Measurements from ENCODE around the gene PLEKHG5. TPM values are rescaled to one million over a fixed set of nuclear protein-coding genes. Genes with fewer than 3 reads are reported as not detected.
A peak's percentile ranks its signal among the peaks of the same experiment; 100 is the strongest.

PLEKHG5 gene
- total and polyA plus RNA-seq, 2 donors (not counting 1 experiment from before 2014, with no cell fraction given), result 0.13 to 0.20 TPM

GRCh38 chr1:6497867-6498575 lies 6.6 kb upstream of the PLEKHG5 start:
- no peak overlapping the region for H3K27ac ChIP-seq (ENCODE audit: low read length in 2 of 2)
- Mint-ChIP-seq H3K27ac (no peak overlapping the region), H3K27me3 (peaks cover 34% of the 10 kb centered on the region), H3K9me3 (ENCODE audit: insufficient read depth) (no peaks in the 10 kb centered on the region), H3K4me3 (peak overlapping the region; percentile 80), H3K4me1 (peaks cover 13% of the 10 kb centered on the region)
- H3K9me3 ChIP-seq (ENCODE audit: control extremely low read depth in 1 of 3, control insufficient read depth in 2 of 3, insufficient read depth in 1 of 3, low read length in 2 of 3), result no peaks in the 10 kb centered on the region
- ChIA-PET CTCF (interaction anchor here (0.6 to 1.3 kb wide), 3 partner anchors 10 to 20 kb away, joined by 3 to 5 read pairs (median 4); no protein-coding TSS in a partner anchor), POLR2A (no interaction called here)
- TF ChIP-seq, protein P1, sequence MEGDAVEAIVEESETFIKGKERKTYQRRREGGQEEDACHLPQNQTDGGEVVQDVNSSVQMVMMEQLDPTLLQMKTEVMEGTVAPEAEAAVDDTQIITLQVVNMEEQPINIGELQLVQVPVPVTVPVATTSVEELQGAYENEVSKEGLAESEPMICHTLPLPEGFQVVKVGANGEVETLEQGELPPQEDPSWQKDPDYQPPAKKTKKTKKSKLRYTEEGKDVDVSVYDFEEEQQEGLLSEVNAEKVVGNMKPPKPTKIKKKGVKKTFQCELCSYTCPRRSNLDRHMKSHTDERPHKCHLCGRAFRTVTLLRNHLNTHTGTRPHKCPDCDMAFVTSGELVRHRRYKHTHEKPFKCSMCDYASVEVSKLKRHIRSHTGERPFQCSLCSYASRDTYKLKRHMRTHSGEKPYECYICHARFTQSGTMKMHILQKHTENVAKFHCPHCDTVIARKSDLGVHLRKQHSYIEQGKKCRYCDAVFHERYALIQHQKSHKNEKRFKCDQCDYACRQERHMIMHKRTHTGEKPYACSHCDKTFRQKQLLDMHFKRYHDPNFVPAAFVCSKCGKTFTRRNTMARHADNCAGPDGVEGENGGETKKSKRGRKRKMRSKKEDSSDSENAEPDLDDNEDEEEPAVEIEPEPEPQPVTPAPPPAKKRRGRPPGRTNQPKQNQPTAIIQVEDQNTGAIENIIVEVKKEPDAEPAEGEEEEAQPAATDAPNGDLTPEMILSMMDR (IDR thresholded peaks at IDR 0.05), result no peak
- no peak for TF ChIP-seq EZH2 (IDR thresholded peaks at IDR 0.05; ENCODE audit: borderline replicate concordance, insufficient read depth, low read depth, low read length, poor library complexity, severe bottlenecking)
- no peaks in the 10 kb centered on the region for H4K20me1 ChIP-seq (ENCODE audit: control insufficient read depth, insufficient read depth, low read length, poor library complexity, severe bottlenecking)
- peak overlapping the region; percentile 52 for H3K9ac ChIP-seq (ENCODE audit: low read length)
- H3K27me3 ChIP-seq (replicated peaks in 1 of 4; ENCODE audit: control extremely low read depth in 1 of 4, control insufficient read depth in 3 of 4, insufficient read depth in 4 of 4, low read length in 3 of 4), result peaks cover 0 to 46% (median 12%) of the 10 kb centered on the region in 4 experiments
- no peak for ATAC-seq (ENCODE audit: low read depth)
- no peaks in the 10 kb centered on the region for H3K79me2 ChIP-seq (ENCODE audit: control insufficient read depth, insufficient read depth, low read length)
- intact Hi-C loops (cut with micrococcal nuclease), result no loop called here
- peaks cover 13 to 17% of the 10 kb centered on the region in 2 donors for H3K4me1 ChIP-seq (ENCODE audit: control insufficient read depth in 2 of 2, insufficient read depth in 2 of 2, low read length in 2 of 2)
- no peaks in the 10 kb centered on the region for H3K36me3 ChIP-seq (replicated peaks in 1 of 2; ENCODE audit: control extremely low read depth in 1 of 2, control insufficient read depth in 1 of 2, extremely low read depth in 1 of 2, insufficient read depth in 2 of 2, low read length in 1 of 2)
- peak overlapping the region; percentile 58 for H2AFZ ChIP-seq (ENCODE audit: insufficient read depth, low read depth, low read length, poor library complexity, severe bottlenecking)
- H3K4me3 ChIP-seq (ENCODE audit: control extremely low read depth in 1 of 5, extremely low read depth in 1 of 5, insufficient read depth in 1 of 5, low read depth in 2 of 5, low read length in 4 of 5), result peak overlapping the region in 4 of 5 experiments; percentile 29 to 56 (median 48)
- 84% methylated on average over 9 of the region's 20 CpGs for WGBS (ENCODE audit: insufficient coverage)
- peak overlapping the region; percentile 89 for H3K4me2 ChIP-seq (replicated peaks; ENCODE audit: low read depth, low read length, poor library complexity, severe bottlenecking)
- DNase-seq, result no peak

- Histone ChIP-seq H3K9ac (ENCODE audit: low read length) (peak overlapping the region; percentile 52), H3K4me3 (ENCODE audit: control extremely low read depth in 1 of 5, extremely low read depth in 1 of 5, insufficient read depth in 1 of 5, low read depth in 2 of 5, low read length in 4 of 5) (peak overlapping the region in 4 of 5 experiments; percentile 29 to 56 (median 48)), H3K4me1 (ENCODE audit: control insufficient read depth in 2 of 2, insufficient read depth in 2 of 2, low read length in 2 of 2) (peaks cover 13 to 17% of the 10 kb centered on the region in 2 donors), H3K79me2 (ENCODE audit: control insufficient read depth, insufficient read depth, low read length) (no peaks in the 10 kb centered on the region), H2AFZ (ENCODE audit: insufficient read depth, low read depth, low read length, poor library complexity, severe bottlenecking) (peak overlapping the region; percentile 58), H3K4me2 (replicated peaks; ENCODE audit: low read depth, low read length, poor library complexity, severe bottlenecking) (peak overlapping the region; percentile 89), H3K27me3 (replicated peaks in 1 of 4; ENCODE audit: control extremely low read depth in 1 of 4, control insufficient read depth in 3 of 4, insufficient read depth in 4 of 4, low read length in 3 of 4) (peaks cover 0 to 45% (median 12%) of the 10 kb centered on the region in 4 experiments), H3K36me3 (replicated peaks in 1 of 2; ENCODE audit: control extremely low read depth in 1 of 2, control insufficient read depth in 1 of 2, extremely low read depth in 1 of 2, insufficient read depth in 2 of 2, low read length in 1 of 2) (no peaks in the 10 kb centered on the region), H4K20me1 (ENCODE audit: control insufficient read depth, insufficient read depth, low read length, poor library complexity, severe bottlenecking) (no peaks in the 10 kb centered on the region), H3K9me3 (ENCODE audit: control extremely low read depth in 1 of 3, control insufficient read depth in 2 of 3, insufficient read depth in 1 of 3, low read length in 2 of 3) (no peaks in the 10 kb centered on the region), H3K27ac (ENCODE audit: low read length in 2 of 2) (no peak overlapping the region)
- ATAC-seq (ENCODE audit: low read depth), result peak; percentile 58
- peaks cover 13% of the 10 kb centered on the region for H3K4me1 Mint-ChIP-seq
- H3K9me3 Mint-ChIP-seq (ENCODE audit: insufficient read depth), result no peaks in the 10 kb centered on the region
- intact Hi-C loops (cut with micrococcal nuclease), result no loop called here
- POLR2A ChIA-PET, result no interaction called here
- TF ChIP-seq, protein P1 (IDR thresholded peaks at IDR 0.05), result no peak
- TF ChIP-seq EZH2 (IDR thresholded peaks at IDR 0.05; ENCODE audit: borderline replicate concordance, insufficient read depth, low read depth, low read length, poor library complexity, severe bottlenecking), result no peak
- under 1% methylated on average over 72 of the region's 74 CpGs for WGBS (ENCODE audit: insufficient coverage)
- peak overlapping the region; percentile 80 for H3K4me3 Mint-ChIP-seq
- H3K27ac Mint-ChIP-seq, result no peak overlapping the region
- CTCF ChIA-PET, result no interaction called here
- DNase-seq, result peak; percentile 57
- peaks cover 34% of the 10 kb centered on the region for H3K27me3 Mint-ChIP-seq
Measured at GRCh38 chr1:6497215-6497866, 5.9 kb upstream of the PLEKHG5 start.

Data from B cell (primary cell).